ENCODE measurements around the gene DNAI7.

DNAI7 gene, protein sequence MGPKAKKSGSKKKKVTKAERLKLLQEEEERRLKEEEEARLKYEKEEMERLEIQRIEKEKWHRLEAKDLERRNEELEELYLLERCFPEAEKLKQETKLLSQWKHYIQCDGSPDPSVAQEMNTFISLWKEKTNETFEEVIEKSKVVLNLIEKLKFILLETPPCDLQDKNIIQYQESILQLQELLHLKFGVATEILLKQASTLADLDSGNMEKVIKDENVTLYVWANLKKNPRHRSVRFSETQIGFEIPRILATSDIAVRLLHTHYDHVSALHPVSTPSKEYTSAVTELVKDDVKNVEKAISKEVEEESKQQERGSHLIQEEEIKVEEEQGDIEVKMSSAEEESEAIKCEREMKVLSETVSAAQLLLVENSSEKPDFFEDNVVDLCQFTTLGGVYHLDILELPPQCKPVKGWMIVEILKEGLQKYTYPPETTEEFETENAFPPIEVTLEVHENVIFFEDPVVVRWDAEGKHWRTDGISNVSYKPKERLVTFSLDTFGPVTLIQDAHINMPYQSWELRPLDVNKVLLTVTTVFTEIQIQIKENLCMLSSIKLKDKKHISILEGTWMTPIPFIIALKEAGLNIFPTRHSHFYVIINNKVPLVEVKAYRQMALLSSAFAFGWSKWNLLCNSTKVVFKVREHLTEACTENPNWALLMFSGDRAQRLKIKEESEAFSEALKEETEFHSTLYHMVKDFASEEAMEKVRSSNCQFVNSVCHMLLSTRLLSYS

DNA sequence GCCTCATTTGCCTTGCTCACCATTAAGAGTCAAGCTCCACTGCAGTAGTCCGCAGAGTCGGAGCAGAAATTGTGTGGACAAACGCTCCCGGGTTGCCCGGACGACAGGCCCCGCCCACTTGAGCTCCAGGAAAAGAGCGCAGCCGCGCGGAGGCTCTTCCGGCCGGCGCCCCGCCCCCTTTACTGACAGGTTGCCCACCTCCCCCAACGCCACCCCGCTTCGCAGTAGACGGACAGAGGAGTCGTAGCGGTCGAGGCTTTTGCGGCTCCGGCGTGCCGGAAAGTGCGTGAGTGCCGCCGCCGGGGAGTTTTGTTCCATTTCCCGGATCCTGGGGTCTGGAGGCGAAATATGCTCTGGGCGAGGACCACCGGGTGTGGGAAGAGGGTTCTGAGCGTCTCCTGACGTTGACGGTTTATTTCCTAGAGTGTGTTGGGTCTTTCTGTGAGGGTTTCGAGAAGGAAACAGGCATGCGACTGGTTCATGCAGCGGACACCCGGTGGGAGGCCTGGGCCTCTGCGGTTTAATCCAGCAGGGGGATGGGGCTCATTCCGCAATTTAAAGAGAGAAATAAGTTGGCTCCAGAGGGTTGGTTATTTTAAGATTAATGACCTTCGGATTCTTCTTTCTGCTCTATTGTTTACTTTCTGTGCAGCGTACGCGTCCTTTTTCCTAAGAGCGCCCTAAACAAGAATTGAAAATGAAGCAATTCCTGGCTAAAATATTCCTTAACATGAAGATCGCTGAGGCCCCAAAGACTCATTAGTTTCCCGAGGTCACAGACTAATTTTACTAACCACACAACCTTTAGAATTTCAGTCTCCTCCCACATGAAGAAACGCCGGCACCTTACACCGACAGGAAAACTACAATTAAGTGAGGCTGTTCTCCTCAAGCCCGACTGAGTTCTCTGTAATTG is at the start of gene DNAI7, which contains the start of gene ETFRF1:
Gene DNAI7, minus strand, starts transcription at position 105 of the 916 bp plus-strand sequence. Its CDS starts 82 bp downstream, at position 23.
Gene ETFRF1, plus strand, starts transcription at position 182 of the 916 bp plus-strand sequence. CDS start 8,720 bp downstream, outside the sequence.
- DNase-seq = peak; percentile 98

DNA sequence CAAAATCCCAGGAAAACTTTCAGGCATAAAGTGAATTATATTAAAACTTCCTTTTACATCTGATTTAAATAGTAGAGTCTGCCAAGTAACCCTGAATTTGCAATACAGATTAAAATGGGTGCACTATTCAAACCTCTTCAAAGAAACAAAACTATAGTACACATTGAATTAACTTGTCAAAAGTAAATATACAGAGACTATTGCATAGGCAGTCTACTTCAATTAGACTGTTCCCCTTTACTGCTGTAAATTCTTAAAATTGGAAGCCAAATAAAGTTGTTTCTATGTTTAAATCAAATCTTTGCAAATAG is 48.7 kb upstream of the DNAI7 start:
- no peak for DNase-seq

DNA sequence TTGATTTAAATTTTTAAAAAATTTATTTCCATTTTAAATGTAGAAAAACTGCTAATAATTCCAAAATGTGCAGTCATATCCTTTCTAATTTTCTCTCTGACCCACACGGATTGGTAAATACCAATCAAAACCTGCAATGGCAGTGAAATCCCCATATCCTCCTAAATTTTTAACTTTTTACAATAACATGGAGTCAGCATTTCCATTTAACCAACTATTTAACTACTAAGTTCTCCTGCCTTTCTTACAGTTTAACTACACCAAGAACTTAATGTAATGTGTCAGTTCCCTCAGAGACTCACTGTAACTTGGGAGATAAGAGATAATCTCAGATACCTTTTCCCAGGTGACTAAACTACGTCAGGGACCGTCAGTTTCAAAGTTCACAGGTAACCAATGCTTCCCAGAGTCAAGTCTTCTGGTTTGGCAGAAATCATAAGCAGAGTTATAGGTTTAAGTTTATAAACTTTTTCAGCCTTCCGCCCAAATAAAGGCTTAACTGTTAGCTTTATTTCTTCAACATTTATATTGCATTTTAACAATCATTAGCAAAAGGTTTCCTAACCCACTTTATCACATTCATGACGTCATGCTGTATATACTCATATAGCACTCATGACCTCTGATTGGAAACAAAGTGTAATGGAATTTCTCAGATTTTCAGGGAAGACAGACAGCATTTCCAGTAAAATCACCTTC is 48.2 kb upstream of the DNAI7 start:
- no peak for DNase-seq

DNA sequence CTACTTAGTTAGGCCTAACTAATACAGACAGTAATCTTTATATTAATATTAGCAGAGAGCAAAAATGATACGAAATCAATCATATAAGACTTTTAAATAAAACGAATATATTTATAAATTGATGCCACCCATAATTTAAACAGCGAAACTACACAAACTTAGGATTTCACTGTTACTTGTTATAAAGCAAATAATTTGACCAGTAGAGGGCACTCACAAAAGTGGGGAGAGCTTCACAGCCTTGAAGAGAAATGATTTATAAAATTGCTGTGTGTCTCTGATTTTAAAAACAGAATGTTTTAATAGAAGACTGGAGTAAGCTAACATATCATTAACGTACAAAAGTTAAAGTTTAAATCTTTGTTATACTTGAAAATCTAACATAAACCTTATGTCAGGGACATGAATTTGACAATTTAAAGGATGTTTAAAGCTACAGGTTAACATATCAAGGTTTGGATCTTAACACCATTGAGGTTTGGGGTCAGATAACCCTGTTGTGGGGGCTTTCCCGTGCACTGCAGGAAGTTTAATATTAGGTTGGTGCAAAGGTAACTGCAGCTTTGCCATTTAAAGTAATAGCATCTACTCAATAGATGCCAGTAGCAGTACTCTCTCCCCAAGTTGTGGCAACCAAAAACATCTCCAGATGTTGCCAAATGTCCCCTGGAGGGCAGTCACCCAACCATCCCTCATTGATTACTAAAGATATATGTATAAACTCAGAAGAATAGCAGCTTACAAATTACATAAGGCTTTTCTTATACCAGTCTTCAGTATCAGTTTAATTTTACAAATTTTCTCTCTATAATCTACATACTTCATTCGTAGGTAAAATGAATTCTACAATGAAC is 46.4 kb upstream of the DNAI7 start:
- no peak for DNase-seq

DNA sequence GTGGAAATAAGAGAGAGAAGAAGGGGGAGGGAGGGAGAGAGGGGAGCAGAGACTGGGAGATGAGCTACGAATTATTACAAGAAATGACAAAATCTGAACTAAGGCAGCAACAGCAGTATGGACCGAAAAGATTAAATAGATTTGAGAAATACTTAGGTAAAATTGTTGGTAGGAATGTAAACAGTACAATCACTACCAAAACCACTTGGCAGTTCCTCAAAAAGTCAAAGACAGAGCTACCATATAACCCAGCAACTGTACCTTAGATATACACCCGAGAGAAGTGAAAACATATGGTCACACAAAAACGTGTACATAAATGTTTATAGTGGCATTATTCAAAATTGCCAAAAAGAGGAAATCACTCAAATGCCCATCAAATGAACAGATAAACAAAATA is 41.7 kb upstream of the DNAI7 start:
- DNase-seq = no peak

DNA sequence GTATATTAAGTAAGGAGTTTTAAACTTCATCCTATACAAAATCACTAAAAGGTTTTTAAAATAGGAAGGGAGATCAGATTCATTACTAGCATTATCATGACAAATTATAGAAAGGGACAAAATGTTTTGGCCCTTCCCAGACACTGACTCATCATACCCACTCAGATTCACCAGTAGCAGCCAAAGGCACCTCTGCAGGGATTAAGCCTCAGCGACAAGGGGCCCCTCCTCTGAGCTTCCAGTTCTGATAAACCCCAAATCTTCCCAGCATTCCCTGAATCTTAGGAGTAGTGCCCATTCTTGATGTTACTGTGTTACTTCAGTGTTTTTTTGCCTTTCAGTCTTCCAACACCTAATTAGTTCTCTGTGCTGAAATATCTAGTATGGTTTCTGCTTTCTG is 41.2 kb upstream of the DNAI7 start:
- DNase-seq = no peak

DNA sequence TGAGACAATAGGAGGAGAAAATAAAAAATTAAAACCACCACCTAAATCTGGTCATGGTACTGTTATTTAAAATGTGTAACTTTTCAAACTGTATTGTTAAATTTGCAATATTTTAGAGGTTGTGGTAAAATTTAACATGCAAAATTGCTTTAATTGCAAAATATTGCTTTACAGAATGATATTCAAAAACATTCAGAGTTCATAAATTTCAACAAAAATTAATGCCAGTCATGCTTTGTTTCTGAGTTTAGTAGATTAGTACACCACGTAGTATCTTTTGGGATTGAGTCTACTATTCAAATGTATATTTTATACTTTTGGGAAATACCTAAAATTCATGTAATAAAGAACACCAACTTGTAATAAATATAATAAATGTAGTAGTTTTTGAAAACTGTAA is 18.4 kb upstream of the DNAI7 start:
- no peak for DNase-seq

DNA sequence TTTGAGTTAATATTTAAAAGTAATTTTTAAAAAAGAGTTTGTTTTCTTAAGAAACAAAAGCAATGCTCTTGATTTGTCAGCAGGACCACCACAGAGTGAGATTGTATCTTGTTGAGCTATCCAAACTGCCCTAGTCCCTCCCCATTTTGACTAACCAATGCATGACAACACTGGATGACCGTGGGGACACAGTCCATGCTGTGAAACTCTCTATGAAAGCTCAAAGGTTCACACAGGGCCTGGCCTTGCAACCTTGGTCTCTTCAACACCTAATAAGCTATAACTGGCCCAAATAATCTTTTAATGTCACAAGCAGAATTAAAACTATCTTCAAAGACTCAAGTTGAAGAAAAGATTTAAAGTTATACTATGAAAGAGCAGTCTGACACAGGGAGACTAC is 13.6 kb upstream of the DNAI7 start:
- no peak for DNase-seq

DNA sequence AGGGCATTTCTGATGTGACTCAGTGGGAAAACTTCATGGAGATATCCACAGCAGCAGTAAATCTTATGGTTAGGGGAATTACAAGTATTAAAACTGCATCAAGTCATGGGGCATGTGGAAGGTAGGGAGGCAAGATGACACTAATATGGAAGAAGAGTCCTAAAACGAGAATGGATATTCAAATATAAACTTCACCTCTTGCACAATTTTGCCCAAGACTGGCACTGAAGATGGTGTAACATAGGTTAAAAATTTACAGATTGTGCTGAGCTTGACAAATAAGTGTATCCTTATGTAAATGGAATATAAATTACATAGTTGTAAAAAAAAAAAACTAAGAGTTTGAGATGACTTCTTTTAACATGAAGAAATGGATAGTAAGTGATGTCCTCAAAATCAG is 12.9 kb upstream of the DNAI7 start:
- DNase-seq = no peak

DNA sequence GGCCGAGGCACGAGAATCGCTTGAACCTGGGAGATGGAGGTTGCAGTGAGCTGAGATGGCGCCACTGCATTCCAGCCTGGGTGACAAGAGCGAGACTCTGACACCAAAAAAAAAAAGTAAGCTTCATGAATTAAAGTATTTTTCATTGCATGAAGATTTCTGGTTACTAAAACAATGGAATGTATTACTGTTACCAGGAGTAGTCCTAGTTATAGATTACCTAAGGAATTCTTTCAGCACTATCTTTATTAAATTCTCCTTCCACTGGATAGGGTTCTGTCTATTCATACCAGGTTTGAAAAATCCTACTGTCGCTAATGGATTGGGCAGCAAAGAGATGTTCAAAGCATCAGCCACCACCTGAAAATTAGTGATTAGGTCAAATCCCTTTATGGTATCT is 12.5 kb upstream of the DNAI7 start:
- no peak for DNase-seq

DNA sequence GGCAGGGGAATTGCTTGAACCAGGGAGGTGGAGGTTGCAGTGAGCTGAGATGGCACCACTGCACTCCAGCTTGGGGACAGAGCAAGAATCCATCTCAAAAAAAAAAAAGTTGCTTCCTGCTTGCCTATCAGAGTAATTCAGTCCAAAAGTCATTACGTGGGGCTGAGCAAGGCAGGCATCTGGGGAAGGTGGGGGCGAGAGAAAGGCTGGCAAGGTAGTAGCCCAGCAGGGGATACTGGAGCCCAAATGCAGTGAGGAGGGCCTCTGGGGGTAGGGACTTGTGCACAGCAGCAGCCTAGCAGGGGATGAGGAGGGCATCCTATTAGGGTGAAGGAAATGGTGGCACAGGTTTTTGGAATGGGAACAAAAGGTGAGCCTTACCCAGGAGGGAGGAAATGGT is 7.2 kb upstream of the DNAI7 start:
- no peak for DNase-seq

DNA sequence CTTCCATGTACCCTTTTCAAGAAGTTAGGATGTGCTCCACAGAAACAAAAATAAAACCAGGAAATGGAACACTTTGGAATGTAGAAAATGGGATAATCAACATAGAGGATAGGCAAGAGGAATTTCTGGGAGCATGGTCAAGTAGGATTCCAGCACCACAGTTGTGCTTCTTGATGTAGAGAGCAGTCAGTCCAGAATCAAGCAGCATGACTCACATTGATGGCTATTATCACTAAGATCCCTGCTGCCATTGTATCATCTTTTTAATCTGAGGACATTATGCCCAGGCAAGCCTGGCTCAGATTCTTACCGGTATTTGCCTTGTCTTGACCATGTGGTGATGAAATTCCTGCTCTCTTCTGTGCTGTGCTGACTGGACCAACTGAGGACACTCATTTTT is 5.7 kb upstream of the DNAI7 start:
- DNase-seq = no peak

DNA sequence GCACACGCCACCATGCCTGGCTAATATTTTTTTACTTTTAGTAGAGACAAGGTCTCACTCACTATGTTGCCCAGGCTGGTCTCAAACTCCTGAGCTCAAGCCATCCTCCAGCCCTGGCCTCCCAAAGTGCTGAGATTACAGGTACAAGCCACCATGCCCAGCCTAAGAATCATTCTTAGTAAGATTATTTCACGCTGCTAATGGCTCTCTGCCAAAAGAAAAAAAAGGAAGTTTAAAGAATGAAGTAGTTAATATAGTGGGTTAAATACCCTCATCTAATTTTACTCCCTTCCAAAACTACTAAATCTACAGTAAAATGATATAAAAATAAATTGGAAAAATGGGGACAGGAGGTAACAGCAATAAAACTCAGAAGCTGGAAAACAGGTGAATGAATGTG is 2.6 kb upstream of the DNAI7 start:
- no peak for DNase-seq

DNA sequence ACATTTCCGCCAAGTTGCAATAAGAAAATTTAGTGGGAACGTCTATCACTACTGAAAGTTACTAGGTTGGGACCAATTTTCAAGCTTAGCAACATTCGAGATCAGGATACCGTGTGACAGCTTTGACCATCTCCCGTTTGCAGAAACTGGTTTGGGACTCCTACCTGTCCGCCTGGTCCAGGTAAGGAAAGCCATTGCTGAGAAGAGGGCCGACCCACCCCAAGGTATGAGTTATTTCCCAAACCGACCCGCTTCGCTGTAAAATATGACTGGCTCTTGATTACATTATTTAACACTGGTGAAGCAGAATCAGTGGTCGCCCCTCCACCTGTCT is 271 bp downstream of the DNAI7 start:
- DNase-seq = no peak

DNA sequence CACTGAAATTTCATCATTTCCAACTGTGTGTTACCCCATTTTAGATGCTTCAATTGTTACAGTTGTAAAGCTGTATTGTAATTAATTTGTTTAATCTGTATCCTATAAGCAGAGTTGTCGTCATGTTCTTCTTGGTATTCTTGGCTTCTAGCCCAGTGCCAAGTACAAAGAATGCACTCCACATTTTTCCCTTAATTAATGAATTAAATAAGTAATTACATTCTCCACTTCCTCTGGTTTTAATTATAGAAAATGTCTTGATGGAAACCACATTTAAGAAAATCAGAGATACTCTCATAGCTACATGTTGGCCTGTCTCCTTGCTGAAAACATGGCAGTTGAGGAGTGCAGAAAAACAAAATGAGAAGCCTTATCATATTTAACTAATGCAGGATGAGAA is 746 bp downstream of the DNAI7 start:
- DNase-seq = no peak

DNA sequence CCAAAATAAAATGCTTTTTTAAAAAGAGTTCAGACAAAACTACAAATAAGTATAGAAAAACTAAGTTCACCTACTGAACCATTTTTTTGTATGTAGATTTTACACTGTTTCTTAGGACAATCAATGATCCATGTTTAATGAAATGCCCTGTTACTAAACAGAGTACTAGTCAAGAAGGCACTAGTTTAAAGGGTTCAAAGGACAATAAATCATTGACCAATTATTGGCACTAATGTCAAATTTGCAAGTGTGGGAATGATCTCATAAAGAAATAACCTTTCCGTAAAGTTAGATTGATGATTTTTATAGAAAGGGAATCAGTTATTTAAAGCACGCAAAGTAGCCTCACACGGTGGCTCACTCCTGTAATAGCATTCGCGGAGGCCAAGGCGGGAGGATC is 4.2 kb downstream of the DNAI7 start:
- no peak for DNase-seq

DNA sequence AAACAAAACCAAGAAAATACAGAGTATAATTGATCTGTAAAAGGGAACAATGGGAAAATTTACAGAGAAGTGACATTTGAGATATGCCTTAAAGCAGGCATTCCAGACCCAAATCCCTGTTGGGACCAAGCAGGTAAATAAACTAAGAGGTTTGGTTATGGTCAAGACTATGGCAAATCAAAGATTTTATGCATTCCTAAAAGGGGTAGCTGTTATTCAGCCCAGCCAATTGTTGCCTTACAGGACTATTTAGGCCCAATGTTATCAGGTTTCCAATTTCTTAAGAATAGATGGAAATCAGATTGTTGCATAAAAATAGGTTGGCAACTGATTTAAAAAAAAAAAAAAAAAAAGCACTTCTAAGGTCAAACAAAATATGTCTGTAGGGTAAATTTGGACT is 5.3 kb downstream of the DNAI7 start:
- DNase-seq = no peak

DNA sequence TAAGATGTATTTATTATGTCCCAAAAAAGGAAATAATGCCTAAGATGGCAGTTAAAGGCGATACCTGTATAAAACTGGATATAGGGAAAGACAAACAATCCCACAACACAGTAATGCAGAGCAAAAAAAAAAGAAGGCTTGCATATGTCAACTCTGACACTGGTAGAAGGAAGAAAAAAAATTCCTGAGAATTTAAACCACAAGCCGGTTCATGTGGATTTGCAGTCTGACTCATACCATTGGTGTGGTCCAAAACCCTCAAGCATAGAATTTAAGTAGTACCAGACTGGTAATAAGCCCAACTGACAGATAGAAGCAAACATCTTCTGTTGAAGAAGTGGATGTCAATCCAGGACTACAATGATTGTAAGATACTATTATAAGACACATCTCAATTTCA is 7.2 kb downstream of the DNAI7 start:
- DNase-seq = no peak

DNA sequence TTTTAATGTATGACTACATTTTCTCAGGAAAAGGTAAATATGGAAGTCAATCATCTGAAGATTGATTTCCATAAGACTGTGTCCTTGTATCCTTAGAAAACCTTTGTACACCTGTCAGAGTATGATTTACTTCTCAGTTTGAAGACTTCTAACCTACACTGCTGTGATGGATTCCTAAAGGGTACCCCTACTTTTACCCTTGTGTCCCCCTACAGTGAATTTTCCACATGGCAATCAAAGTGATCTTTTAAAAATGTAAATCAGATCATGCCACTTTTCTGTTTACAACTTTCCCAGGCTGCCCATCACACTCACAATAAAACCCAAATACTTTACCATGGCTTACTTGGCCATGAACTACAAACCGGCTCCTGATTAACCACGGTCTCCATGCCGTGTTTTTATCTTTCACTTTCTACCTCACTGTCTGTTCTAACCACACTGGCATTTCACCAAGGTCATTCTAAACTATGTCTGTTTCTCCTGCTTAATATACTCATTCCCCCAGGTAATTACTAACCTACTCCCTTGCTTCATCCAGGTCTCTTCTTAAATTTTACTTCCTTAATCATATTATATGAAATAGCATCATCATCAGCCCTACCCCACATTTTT is 8.1 kb downstream of the DNAI7 start:
- no peak for DNase-seq

DNA sequence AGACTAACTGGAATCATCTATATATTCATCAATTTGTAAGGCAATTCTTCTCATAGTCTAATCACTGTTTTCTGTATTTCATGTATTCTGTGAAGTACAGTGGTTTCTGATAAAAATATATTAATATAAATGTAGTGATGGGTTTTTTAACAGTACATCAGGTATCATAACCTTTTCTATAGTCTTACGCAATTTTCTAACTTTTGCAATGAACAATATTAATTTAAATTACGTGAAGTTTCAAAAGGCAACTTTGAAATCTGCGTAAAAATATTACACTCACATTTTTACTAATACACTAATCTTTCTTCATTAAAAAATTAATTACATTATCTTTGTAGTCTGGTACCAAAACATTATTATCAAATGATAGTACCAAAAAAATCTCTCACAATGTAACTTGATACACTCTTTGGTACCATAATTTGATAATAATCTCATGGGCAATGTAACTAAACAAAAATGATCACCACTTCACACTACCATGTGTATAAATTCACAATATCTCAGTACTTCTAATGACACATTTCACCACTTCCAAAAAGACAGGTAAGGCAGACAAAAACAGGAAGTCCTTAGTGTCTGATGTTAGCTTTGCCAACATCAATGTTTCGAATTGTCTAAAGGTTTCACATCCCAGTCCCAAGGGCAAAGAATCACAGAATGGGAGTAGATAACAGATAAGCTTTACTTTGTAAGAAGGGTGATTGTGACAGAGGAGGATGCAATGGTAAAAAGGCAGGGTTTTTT is 8.7 kb downstream of the DNAI7 start:
- no peak for DNase-seq

DNA sequence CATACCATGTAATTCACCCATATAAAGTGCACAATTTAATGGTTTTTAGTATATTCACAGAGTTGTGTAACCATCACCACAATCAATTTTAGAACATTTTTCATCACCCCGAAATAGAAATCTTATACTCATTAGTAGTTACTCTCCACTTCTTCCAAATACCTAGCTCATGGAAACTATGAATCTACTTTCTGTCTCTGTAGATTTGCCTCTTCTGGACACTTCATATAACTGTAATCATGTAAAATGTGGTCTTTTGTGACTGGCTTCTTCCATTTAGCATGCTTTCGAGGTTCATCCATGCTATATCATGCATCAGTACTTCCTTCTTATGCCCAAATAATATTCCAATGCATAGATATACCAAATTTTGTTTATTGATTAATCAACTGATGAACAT is 10.8 kb downstream of the DNAI7 start:
- DNase-seq = no peak
